NCI-H146 treated with DMSO at 0.1 percent for 48 hours (cell line): ENCODE data around the gene CRELD2.
A peak's percentile ranks its signal among the peaks of the same experiment; 100 is the strongest.
"Not testable (repeated sequence)": the region's sequence is repeated elsewhere in the genome, so short reads cannot be mapped to it uniquely, and the experiment has no call there.

Experiments used
- DNase-seq: peaks from one replicate; lab custom pipeline; 2025; ENCODE audit not compliant: unreplicated experiment; lab: John Stamatoyannopoulos, UW

The CRELD2 gene

GRCh38 chr22:49943771-49944398 lies 25.5 kb downstream of the CRELD2 start:
- no peak for DNase-seq

GRCh38 chr22:49944399-49944891 lies 26.0 kb downstream of the CRELD2 start:
- DNase-seq: no peak

DNA sequence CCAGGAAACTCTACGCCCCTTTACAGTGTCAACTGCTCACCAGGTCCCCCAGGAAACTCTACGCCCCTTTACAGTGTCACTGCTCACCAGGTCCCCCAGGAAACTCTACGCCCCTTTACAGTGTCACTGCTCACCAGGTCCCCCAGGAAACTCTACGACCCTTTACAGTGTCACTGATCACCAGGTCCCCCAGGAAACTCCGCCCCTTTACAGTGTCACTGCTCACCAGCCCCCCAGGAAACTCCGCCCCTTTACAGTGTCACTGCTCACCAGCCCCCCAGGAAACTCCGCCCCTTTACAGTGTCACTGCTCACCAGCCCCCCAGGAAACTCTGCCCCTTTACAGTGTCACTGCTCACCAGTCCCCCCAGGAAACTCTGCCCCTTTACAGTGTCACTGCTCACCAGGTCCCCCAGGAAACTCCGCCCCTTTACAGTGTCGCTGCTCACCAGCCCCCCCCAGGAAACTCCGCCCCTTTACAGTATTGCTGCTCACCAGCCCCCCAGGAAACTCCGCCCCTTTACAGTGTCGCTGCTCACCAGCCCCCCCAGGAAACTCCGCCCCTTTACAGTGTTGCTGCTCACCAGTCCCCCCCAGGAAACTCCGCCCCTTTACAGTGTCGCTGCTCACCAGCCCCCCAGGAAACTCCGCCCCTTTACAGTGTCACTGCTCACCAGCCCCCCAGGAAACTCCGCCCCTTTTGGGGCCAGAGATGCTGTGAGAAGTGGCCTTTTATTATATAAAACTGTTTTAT lies 26.8 kb downstream of the CRELD2 start:
- DNase-seq: not testable (repeated sequence)

- peak; percentile 12 for DNase-seq
Measured at GRCh38 chr22:49946612-49947295, 28.3 kb downstream of the CRELD2 start.

GRCh38 chr22:49947296-49947622 lies 28.8 kb downstream of the CRELD2 start:
- DNase-seq: no peak

DNA sequence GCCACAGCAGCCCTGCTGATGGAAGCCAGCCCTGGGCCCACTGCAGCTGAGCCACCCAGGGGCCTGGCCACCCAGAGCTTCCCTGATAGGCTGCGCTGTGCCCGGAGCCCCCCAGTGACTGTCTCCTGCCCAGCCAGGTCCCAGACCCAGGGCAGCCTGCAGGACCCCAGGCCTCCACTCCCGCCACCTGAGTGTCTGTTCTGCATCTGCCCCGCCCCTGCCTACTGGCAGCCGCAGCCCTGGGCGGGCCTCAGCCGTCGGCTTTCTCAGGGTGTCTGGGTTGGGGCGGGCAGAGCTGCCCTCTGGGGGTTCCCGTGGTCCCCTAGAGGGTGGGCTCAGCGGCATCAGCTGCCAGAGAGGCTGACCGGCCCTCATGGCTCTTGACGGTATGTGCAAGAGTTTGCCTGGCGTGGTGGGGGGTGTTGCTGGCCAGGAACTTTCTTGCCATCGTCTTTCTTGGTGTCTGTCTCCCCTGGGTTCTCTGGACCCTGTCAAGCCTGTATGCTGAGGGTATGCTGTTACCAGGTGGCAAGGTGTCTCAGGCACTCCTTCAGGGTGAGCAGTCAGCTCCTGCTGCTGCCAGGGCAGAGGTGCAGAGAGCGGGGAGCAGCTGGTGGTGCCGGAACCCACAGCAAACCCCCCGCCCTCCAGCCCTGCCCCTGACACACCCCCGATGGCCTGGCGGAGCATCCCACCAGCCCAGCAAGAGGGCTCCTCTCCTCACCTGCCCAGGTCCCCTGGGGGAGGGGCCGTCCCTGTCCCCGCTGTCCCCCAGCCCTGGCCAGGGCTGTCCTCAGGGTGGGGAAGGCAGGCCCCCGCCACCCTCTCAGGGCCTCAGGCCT lies 29.9 kb downstream of the CRELD2 start:
- no peak for DNase-seq

GRCh38 chr22:49948958-49949913 lies 30.8 kb downstream of the CRELD2 start:
- DNase-seq: no peak

- no peak for DNase-seq
Measured at GRCh38 chr22:49949914-49950292, 31.5 kb downstream of the CRELD2 start.

DNA sequence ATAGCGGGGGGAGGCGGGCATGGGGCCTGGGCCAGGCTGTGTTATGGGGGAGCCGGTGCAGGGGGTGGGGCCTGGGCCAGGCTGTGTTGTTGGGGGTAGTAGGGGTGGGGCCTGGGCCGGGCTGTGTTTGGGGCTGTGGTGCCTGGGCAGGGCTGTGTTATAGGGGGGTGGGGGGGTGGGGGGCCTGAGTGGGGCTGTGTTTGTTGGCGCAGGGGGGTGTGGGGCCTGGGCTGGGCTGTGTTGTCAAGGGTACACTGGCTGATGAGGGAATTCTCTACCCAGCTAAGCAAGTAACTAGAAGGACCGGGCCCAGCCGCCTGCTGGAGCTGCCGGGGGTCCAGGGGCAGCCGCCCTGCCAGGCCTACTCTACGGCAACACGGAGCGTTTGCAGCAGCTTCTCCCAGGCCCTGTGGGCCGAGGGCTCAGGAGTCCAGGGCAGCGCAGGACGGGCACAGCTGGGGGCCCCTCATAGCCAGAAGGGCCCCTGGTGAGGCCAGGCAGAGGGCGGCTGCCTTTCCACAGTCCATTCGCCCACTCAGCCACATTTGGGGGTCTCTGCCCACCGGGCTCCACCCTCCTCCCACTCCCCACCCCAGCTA lies 32.1 kb downstream of the CRELD2 start:
- DNase-seq: no peak

- no peak for DNase-seq
Measured at GRCh38 chr22:49951000-49951677, 32.7 kb downstream of the CRELD2 start.

GRCh38 chr22:49951678-49951985 lies 33.2 kb downstream of the CRELD2 start:
- no peak for DNase-seq

DNA sequence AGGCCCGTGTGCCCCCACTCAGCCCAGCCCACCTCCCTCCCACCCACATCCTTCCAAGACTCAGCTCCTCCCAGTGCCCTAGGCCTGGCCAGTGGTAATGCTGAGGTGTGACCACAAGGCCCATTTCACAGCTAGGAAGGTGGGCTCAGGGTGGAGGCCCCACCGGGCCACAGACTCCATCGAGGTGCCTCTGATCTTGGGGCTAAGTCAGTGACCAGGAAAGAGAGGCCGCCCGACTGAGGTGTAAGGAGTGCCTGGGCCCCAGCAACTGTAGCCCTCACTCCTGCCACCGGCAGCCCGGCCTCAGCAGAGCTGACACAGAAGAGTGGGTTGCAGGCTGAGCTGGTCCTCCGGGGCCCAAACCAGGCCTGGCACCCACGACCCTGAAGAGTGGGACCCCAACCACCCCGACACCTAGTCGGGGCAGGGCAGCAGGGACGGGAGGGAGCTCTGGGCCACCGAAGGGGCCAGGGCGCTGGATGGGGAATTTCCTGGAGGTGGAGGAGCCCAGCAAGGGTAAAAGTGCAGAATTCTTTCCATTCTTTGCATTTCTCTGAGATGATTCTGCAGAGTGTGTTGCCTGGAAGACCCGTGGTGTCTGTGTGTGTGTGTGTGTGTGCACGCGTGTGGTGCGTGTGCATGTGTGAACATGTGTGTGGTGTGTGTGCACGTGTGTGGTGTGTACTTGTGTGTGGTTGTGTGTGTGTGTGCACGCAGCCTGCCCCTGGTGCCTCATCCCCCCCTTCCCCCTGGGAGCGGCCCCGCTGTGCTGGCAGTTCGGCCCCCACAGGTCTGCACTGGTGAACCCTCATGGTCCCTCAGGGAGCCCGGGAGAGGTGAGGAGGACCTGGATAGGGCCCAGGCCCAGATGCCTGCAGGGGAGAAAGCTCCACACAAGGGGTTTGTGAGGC lies 33.8 kb downstream of the CRELD2 start:
- DNase-seq: no peak

DNA sequence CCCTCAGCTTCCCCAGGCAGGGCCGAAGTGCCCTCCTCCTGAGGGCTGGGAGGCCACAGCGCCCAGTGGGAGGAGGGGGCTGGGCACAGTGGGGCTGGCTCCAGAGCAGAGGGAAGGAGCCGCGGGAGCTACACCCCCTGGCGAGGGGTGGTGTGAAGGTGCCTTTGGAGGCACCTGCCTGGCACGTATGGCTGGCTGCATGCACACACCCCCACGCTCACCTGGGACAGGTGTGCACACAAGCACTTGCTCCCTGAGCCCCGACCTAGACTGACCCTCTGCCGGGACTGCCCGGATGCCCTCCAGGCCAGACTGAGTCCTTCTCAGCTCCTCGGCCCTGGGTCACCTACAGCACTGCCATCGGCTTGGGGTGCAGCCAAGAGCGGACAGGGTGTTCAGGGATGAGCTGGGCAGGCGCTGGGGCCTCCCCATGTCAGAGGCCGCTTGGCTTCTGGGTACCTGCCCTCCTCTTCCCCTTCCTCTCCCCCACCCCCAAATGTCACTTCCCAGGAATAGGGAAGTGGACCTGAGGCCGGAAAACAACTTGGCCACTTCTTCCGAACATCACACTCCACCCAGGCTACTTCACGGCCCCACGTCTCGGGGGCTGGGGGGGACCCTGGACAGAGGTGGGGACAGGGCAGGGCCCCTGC lies 34.7 kb downstream of the CRELD2 start:
- peak; percentile 15 for DNase-seq

GRCh38 chr22:49953680-49954344 lies 35.4 kb downstream of the CRELD2 start:
- DNase-seq: no peak

GRCh38 chr22:49954354-49954753 lies 35.9 kb downstream of the CRELD2 start:
- no peak for DNase-seq

DNA sequence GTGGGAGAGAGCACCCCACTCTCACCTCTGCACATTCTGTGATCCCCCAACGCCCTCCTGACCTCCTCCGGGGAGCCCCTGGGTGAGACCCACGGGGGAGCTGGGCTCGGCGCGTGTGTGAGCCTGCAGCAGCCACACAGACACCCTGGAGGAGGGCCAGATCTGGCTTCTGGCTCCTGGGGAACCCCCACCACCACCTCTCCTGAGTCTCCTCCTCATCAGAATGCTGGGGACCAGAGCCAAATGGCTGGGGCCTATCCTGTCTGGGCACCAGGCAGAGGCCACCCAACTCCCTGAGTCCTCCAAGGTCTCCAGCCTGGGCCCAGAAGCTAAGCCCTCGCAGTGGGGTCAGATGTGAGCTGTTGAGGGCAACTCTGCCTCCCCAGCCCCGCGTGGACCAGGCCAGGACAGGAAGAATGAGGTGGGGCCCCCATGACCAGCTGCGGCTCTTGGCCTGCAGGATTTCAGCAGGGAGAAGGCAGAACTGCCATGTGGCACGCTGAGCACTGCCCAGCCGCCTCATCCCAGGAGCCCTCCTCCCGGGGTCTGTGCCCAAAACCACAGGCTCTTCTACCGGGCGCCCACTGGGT lies 36.7 kb downstream of the CRELD2 start:
- DNase-seq: no peak
